H1 (cell line): Measurements from ENCODE around the gene JAKMIP1. TPM values are rescaled to one million over a fixed set of nuclear protein-coding genes. Genes with fewer than 3 reads are reported as not detected.

Experiments
- CTCF ChIA-PET: fragments of 300-600 bp; sonication (Branson Sonifier 250); formaldehyde crosslinking; loops from one replicate; lab custom pipeline; 2021; ENCODE audit not compliant: partially characterized antibody; lab: Charles Lee
- POLR2A ChIA-PET: fragments of 300-600 bp; sonication (Branson Sonifier 250); formaldehyde crosslinking; loops from one replicate; lab custom pipeline; 2021; ENCODE audit warnings: inconsistent platforms; ENCODE audit not compliant: partially characterized antibody; lab: Charles Lee
- DNase-seq, 2 experiments: peaks; one replicate each; pipeline versions ENCODE4 v3.0.0 to v3.0.0-alpha.2; 2010 to 2022; ENCODE audit warnings: low spot score in 2 of 2, low read depth in 1 of 2, mixed read lengths in 1 of 2
- FAIRE-seq: peaks from 2 replicates; lab custom pipeline; 2011; peaks lifted over from hg19 to GRCh38; lab: Jason Lieb, UNC
- H2AFZ ChIP-seq: 2 replicates; pipeline ENCODE4 v1.8.1; 2012; ENCODE audit warnings: low read length, inconsistent platforms
- H2AK5ac ChIP-seq: 2 replicates; pipeline ENCODE4 v1.6.1; 2013; ENCODE audit warnings: low read depth, low read length
- H2BK120ac ChIP-seq: replicated peaks from 2 replicates; pipeline ENCODE3; 2013; ENCODE audit warnings: low read depth, low read length, inconsistent platforms
- H2BK12ac ChIP-seq: 2 replicates; pipeline ENCODE4 v1.6.1; 2013; ENCODE audit warnings: low read depth, low read length
- H2BK15ac ChIP-seq: 2 replicates; pipeline ENCODE4 v1.6.1; 2013; ENCODE audit warnings: low read length
- H2BK20ac ChIP-seq: 2 replicates; pipeline ENCODE4 v1.6.1; 2013; ENCODE audit warnings: low read length
- H2BK5ac ChIP-seq: 2 replicates; pipeline ENCODE4 v1.6.1; 2013; ENCODE audit warnings: low read depth, low read length
- H3K14ac ChIP-seq: 2 replicates; pipeline ENCODE4 v1.6.1; 2013; ENCODE audit warnings: inconsistent platforms; ENCODE audit not compliant: insufficient read length
- H3K18ac ChIP-seq: 2 replicates; pipeline ENCODE4 v1.6.1; 2013; ENCODE audit warnings: low read length; ENCODE audit errors: extremely low read depth
- H3K23ac ChIP-seq: 2 replicates; pipeline ENCODE4 v1.6.1; 2013; ENCODE audit warnings: inconsistent platforms; ENCODE audit not compliant: insufficient read length
- H3K23me2 ChIP-seq: 2 replicates; pipeline ENCODE4 v1.6.1; 2013; ENCODE audit warnings: low read depth, low read length
- H3K27ac ChIP-seq: 2 replicates; pipeline ENCODE4 v1.6.1; 2011; ENCODE audit warnings: low read depth, low read length, inconsistent platforms
- H3K27me3 ChIP-seq, 4 experiments: replicated peaks in 1 of 4; 1 replicate in 1 of 4; 2 replicates in 3 of 4; pipeline versions ENCODE4 v1.6.1 to v1.8.1; 2011 to 2013; ENCODE audit warnings: low read length in 3 of 4, mild to moderate bottlenecking in 3 of 4, inconsistent platforms in 2 of 4, mixed read lengths in 2 of 4, moderate library complexity in 1 of 4; ENCODE audit not compliant: control insufficient read depth in 3 of 4, insufficient read depth in 3 of 4; ENCODE audit errors: extremely low read depth in 1 of 4
- H3K36me3 ChIP-seq, 4 experiments: 2 replicates each; pipeline versions ENCODE4 v1.6.1 to v1.8.1; 2011 to 2013; ENCODE audit warnings: mild to moderate bottlenecking in 4 of 4, low read length in 3 of 4, moderate library complexity in 2 of 4, control low read depth in 1 of 4, inconsistent platforms in 1 of 4; ENCODE audit not compliant: insufficient read depth in 4 of 4, control insufficient read depth in 2 of 4
- H3K4ac ChIP-seq: replicated peaks from 2 replicates; pipeline ENCODE3; 2013; ENCODE audit warnings: low read length, low read depth, mixed read lengths, inconsistent platforms; ENCODE audit not compliant: insufficient read length
- H3K4me1 ChIP-seq, 4 experiments: replicated peaks in 1 of 4; 1 replicate in 1 of 4; 2 replicates in 3 of 4; pipeline versions ENCODE4 v1.6.1 to v1.8.1; 2011 to 2013; ENCODE audit warnings: low read length in 3 of 4, inconsistent platforms in 2 of 4, mixed read lengths in 1 of 4; ENCODE audit not compliant: insufficient read depth in 4 of 4, control insufficient read depth in 3 of 4
- H3K4me2 ChIP-seq, 2 experiments: 2 replicates each; pipeline versions ENCODE4 v1.6.1 to v1.8.1; 2011 to 2013; ENCODE audit warnings: low read depth in 2 of 2, low read length in 2 of 2, control low read depth in 1 of 2, inconsistent platforms in 1 of 2, mild to moderate bottlenecking in 1 of 2; ENCODE audit not compliant: insufficient read depth in 1 of 2
- H3K4me3 ChIP-seq, 4 experiments: fragments of 200-600, 300-600 bp in 1 of 4; sonication (generic), shearing (Covaris generic), sonication (Bioruptor Twin) in 1 of 4; 2 replicates each; pipeline versions ENCODE4 v1.5.1 to v1.8.1; 2011 to 2016; ENCODE audit warnings: low read length in 4 of 4, low read depth in 3 of 4, control low read depth in 2 of 4, inconsistent platforms in 2 of 4, mild to moderate bottlenecking in 2 of 4, mixed read lengths in 1 of 4, moderate library complexity in 1 of 4; ENCODE audit not compliant: insufficient read depth in 2 of 4; ENCODE audit errors: extremely low read depth in 1 of 4
- H3K56ac ChIP-seq: replicated peaks from 2 replicates; pipeline ENCODE3; 2013; ENCODE audit warnings: low read depth, mild to moderate bottlenecking, mixed read lengths, low read length, inconsistent platforms; ENCODE audit not compliant: insufficient read length
- H3K79me1 ChIP-seq: 2 replicates; pipeline ENCODE4 v1.6.1; 2013; ENCODE audit warnings: low read depth, low read length, control low read depth
- H3K79me2 ChIP-seq, 2 experiments: 2 replicates each; pipeline versions ENCODE4 v1.6.1 to v1.8.1; 2012 to 2013; ENCODE audit warnings: low read length in 2 of 2, mild to moderate bottlenecking in 2 of 2, inconsistent platforms in 1 of 2; ENCODE audit not compliant: insufficient read depth in 2 of 2, control insufficient read depth in 1 of 2
- H3K9ac ChIP-seq, 4 experiments: replicated peaks in 1 of 4; 1 replicate in 1 of 4; 2 replicates in 3 of 4; pipeline versions ENCODE4 v1.6.1 to v1.8.1; 2011 to 2013; ENCODE audit warnings: low read depth in 3 of 4, low read length in 3 of 4, control low read depth in 2 of 4, mild to moderate bottlenecking in 2 of 4, moderate library complexity in 2 of 4, inconsistent platforms in 1 of 4; ENCODE audit errors: extremely low read depth in 1 of 4
- H3K9me3 ChIP-seq, 2 experiments: 2 replicates each; pipeline versions ENCODE4 v1.6.1 to v1.8.1; 2012 to 2013; ENCODE audit warnings: mild to moderate bottlenecking in 2 of 2, moderate library complexity in 2 of 2, control low read depth in 1 of 2, inconsistent platforms in 1 of 2, low read depth in 1 of 2, low read length in 1 of 2, mixed read lengths in 1 of 2; ENCODE audit not compliant: insufficient read depth in 2 of 2
- H4K20me1 ChIP-seq, 2 experiments: replicated peaks in 1 of 2; 2 replicates each; pipeline versions ENCODE3 to v1.8.1; 2011 to 2013; ENCODE audit warnings: inconsistent platforms in 2 of 2, low read length in 2 of 2, mild to moderate bottlenecking in 1 of 2; ENCODE audit not compliant: insufficient read depth in 2 of 2, control insufficient read depth in 1 of 2
- H4K5ac ChIP-seq: 2 replicates; pipeline ENCODE4 v1.6.1; 2013; ENCODE audit warnings: low read length, low read depth, mixed read lengths, inconsistent platforms; ENCODE audit not compliant: insufficient read length
- H4K8ac ChIP-seq: 2 replicates; pipeline ENCODE4 v1.8.0; 2013; ENCODE audit warnings: mild to moderate bottlenecking, moderate library complexity, low read length, inconsistent platforms; ENCODE audit not compliant: insufficient read depth; ENCODE audit errors: extremely low read depth
- H4K91ac ChIP-seq: replicated peaks from 2 replicates; pipeline ENCODE3; 2013; ENCODE audit warnings: low read length, mixed read lengths, inconsistent platforms; ENCODE audit not compliant: insufficient read length
- BCL11A ChIP-seq, 2 experiments: IDR thresholded peaks; one replicate each; pipeline ENCODE4 v1.6.1; 2011; ENCODE audit warnings: low read depth in 2 of 2, low read length in 2 of 2, mild to moderate bottlenecking in 2 of 2
- BRCA1 ChIP-seq: IDR thresholded peaks from 2 replicates; pipeline ENCODE4 v1.6.1; 2012; ENCODE audit warnings: low read depth, low read length, improper control_type of control experiment
- EZH2 ChIP-seq: fragments of 200-600 bp; sonication (generic); IDR thresholded peaks from 2 replicates; pipeline ENCODE4 v1.7.1; 2012; ENCODE audit warnings: low read depth, mild to moderate bottlenecking, moderate library complexity, low read length, inconsistent platforms; ENCODE audit not compliant: severe bottlenecking
- MAFK ChIP-seq: IDR thresholded peaks from 2 replicates; pipeline ENCODE4 v1.6.1; 2012; ENCODE audit warnings: low read depth, mild to moderate bottlenecking, improper control_type of control experiment, low read length
- POLR2A ChIP-seq, 2 experiments: IDR thresholded peaks; 1 replicate in 1 of 2; 2 replicates in 1 of 2; pipeline ENCODE4 v1.6.1; 2011; ENCODE audit warnings: low read depth in 2 of 2, low read length in 2 of 2, mild to moderate bottlenecking in 2 of 2; ENCODE audit errors: control extremely low read depth in 1 of 2
- RFX5 ChIP-seq: IDR thresholded peaks from 2 replicates; pipeline ENCODE4 v1.6.1; 2011; ENCODE audit warnings: low read depth, low read length, improper control_type of control experiment, borderline replicate concordance
- SAP30 ChIP-seq: fragments of 300-600 bp; sonication (generic); IDR thresholded peaks from 2 replicates; pipeline ENCODE4 v1.7.1; 2012; ENCODE audit warnings: low read length, moderate library complexity, mild to moderate bottlenecking, inconsistent platforms; ENCODE audit not compliant: insufficient read depth, insufficient replicate concordance
- SRF ChIP-seq: IDR thresholded peaks from 2 replicates; pipeline ENCODE4 v1.6.1; 2011; ENCODE audit warnings: mild to moderate bottlenecking, low read depth, low read length, moderate library complexity
- SUZ12 ChIP-seq: fragments of 200-600 bp; sonication (generic); IDR thresholded peaks from 2 replicates; pipeline ENCODE4 v1.6.1; 2012; ENCODE audit warnings: mild to moderate bottlenecking, inconsistent platforms, low read length, moderate library complexity, mixed read lengths
- ZNF274 ChIP-seq: IDR thresholded peaks from 2 replicates; pipeline ENCODE4 v1.7.0; 2012; ENCODE audit warnings: low read length, borderline replicate concordance; ENCODE audit errors: extremely low read depth
- WGBS, 2 experiments: shearing (Covaris generic) in 1 of 2; methylation state at CpG; one replicate each; pipeline versions ENCODE4 v1.1.6 to v1.1.7; 2013 to 2015; ENCODE audit warnings: low lambda C conversion rate in 2 of 2, mixed read lengths in 2 of 2, inconsistent platforms in 1 of 2, low coverage in 1 of 2, missing lambda C conversion rate in 1 of 2; ENCODE audit not compliant: insufficient replicate concordance in 2 of 2, insufficient coverage in 1 of 2, insufficient read length in 1 of 2; ENCODE audit errors: extremely low coverage in 1 of 2, missing lambda C conversion rate in 1 of 2; 5-methylcytosine and 5-hydroxymethylcytosine counted together
- polyA plus RNA-seq, 7 experiments: library from polyadenylated mRNA; depleted of rRNA in 3 of 7; stranded (reverse) in 5 of 7; unstranded in 2 of 7; fragments of >200 nt in 5 of 7; fragments of 200-250 nt in 2 of 7; gene quantifications; 1 replicate in 5 of 7; 2 replicates in 1 of 7; 4 replicates in 1 of 7; pipeline versions ENCODE4 v1.2.1 to v1.2.3, GENCODE V29; 2011 to 2013; ENCODE audit warnings: missing spikeins in 2 of 7, mixed read lengths in 2 of 7
- total RNA-seq: library from RNA; stranded (reverse); fragmentation: NEBNext Ultra II Directional; extraction: Animal tissue kit (Norgen Biotek cat#: 25700); gene quantifications from 2 replicates; pipeline ENCODE4 v1.2.1, GENCODE V29; 2021

Gene JAKMIP1
- total and polyA plus RNA-seq, 2 of the 8 experiments (the other 6 are each of a cell fraction or from before 2014, with no cell fraction given) = 2.5 to 4.4 TPM

DNA sequence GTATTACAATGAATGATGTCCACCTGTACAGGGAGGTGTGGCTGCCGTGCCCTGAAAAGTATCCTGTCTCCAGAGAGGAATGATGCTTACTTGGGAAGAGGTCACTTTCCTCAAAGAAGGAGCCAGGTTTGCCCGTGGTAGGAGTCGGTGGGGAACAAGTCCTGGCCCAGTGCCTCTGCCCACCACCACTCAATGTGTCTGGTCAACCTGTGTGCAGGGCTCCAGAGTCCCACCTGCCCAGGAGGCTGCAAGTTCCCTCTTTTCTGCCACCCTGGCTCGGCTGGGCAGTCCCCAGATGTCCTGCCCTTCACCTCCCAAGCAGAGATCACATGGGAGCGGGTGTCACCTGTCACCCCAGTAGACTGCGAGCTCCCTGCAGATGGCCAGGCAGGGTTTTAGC lies 106.7 kb downstream of the JAKMIP1 start:
- Histone ChIP-seq H3K4me1 (peaks cover 0 to 5% (median 0%) of the 10 kb centered on the region in 4 experiments; a peak in 1 of 7 replicates), H3K9ac (no peak overlapping the region), H3K27ac (no peak overlapping the region), H3K23me2 (no peaks in the 10 kb centered on the region), H2AK5ac (peak overlapping the region; percentile 10; the same call in 1 of the 2 replicates), H3K56ac (no peak overlapping the region), H3K4me2 (no peak overlapping the region), H2BK20ac (no peak overlapping the region), H3K4ac (no peak overlapping the region), H3K79me2 (no peaks in the 10 kb centered on the region), H4K20me1 (no peaks in the 10 kb centered on the region), H4K91ac (no peak overlapping the region), H2BK12ac (no peak overlapping the region), H3K18ac (no peak overlapping the region), H2BK120ac (no peak overlapping the region), H2AFZ (no peak overlapping the region), H3K14ac (no peak overlapping the region), H3K27me3 (no peaks in the 10 kb centered on the region; a peak in 1 of 7 replicates), H3K23ac (no peak overlapping the region), H2BK5ac (no peak overlapping the region), H3K9me3 (no peaks in the 10 kb centered on the region), H4K8ac (no peak overlapping the region), H3K4me3 (no peak overlapping the region), H3K36me3 (no peaks in the 10 kb centered on the region), H2BK15ac (no peak overlapping the region), H3K79me1 (no peaks in the 10 kb centered on the region), H4K5ac (no peak overlapping the region)
- no peak for DNase-seq
- ChIA-PET POLR2A (no interaction called here), CTCF (interaction anchor here (1.1 to 3.7 kb wide), 3 partner anchors 12 to 95 kb away, joined by 3 to 16 read pairs (median 15); no protein-coding TSS in a partner anchor)
- TF ChIP-seq SUZ12 = no peak
- no peak for TF ChIP-seq SRF
- TF ChIP-seq RFX5 = no peak
- TF ChIP-seq BRCA1 = no peak
- no peak for TF ChIP-seq BCL11A (IDR thresholded peaks at IDR 0.05; ENCODE audit: low read depth in 2 of 2, low read length in 2 of 2)
- no peak for TF ChIP-seq ZNF274
- no peak for TF ChIP-seq MAFK
- TF ChIP-seq EZH2 = no peak
- no peak for TF ChIP-seq SAP30
- TF ChIP-seq POLR2A (IDR thresholded peaks at IDR 0.05; ENCODE audit: control extremely low read depth in 1 of 2, low read depth in 2 of 2, low read length in 2 of 2) = no peak
- no peak for FAIRE-seq
- WGBS, 2 experiments = 79% methylated on average over 6 of the region's 6 CpGs; no CpG with 5 or more reads in 1 of the 2 experiments
